K562 (cell line): ENCODE results near the gene ENTR1. TPM values are rescaled to one million over a fixed set of nuclear protein-coding genes. Genes with fewer than 3 reads are reported as not detected.

Experiments
- CHD1 ChIP-seq: fragments of 200-600 bp; sonication (generic); IDR thresholded peaks from one replicate; pipeline ENCODE4 v1.6.1; 2012; ENCODE audit warnings: mild to moderate bottlenecking, moderate library complexity, low read length, inconsistent platforms
- E2F3 ChIP-seq: fragments of 250-450 bp; sonication (Bioruptor Pico); IDR thresholded peaks from 2 replicates; pipeline ENCODE4 v1.4.0; 2020; ENCODE audit warnings: mild to moderate bottlenecking
- FOXK1 ChIP-seq: sonication (generic); formaldehyde crosslinking; IDR thresholded peaks from 2 replicates; pipeline ENCODE4 v1.8.0; 2022; ENCODE audit warnings: missing genetic modification reagents, mild to moderate bottlenecking, borderline replicate concordance
- GATA2 ChIP-seq: sonication (generic); formaldehyde crosslinking; IDR thresholded peaks from 2 replicates; pipeline ENCODE4 v1.4.0; 2020; ENCODE audit warnings: mild to moderate bottlenecking, missing genetic modification reagents
- HNRNPH1 ChIP-seq: fragments of 200-400 bp; formaldehyde crosslinking; optimal IDR thresholded peaks from 2 replicates; pipeline ENCODE3; 2017; ENCODE audit warnings: low read depth, mild to moderate bottlenecking, low read length, moderate library complexity
- HNRNPL ChIP-seq: fragments of 200-400 bp; formaldehyde crosslinking; IDR thresholded peaks from 2 replicates; pipeline ENCODE4 v1.6.1; 2017; ENCODE audit warnings: low read depth, mild to moderate bottlenecking, low read length
- IRF1 ChIP-seq: sonication (generic); formaldehyde crosslinking; IDR thresholded peaks from 2 replicates; pipeline ENCODE4 v1.8.0; 2022; ENCODE audit warnings: missing genetic modification reagents, mild to moderate bottlenecking, borderline replicate concordance
- KDM4B ChIP-seq, 2 experiments: fragments of 450-650 bp in 1 of 2; sonication (generic) in 1 of 2; IDR thresholded peaks; 2 replicates each; pipeline ENCODE4 v1.6.1; 2016 to 2017; ENCODE audit warnings: borderline replicate concordance in 2 of 2, antibody characterized with exemption in 1 of 2, low read depth in 1 of 2, mild to moderate bottlenecking in 1 of 2
- MCM7 ChIP-seq, 2 experiments: fragments of 450-650 bp; IDR thresholded peaks; 2 replicates each; pipeline ENCODE4 v1.6.1; 2016 to 2018
- MEF2D ChIP-seq: conservative IDR thresholded peaks from 2 replicates; pipeline ENCODE4 v1.6.1; 2016; ENCODE audit warnings: low read depth, missing genetic modification characterization, missing compliant biosample characterization
- PCBP1 ChIP-seq: fragments of 200-400 bp; formaldehyde crosslinking; IDR thresholded peaks from 2 replicates; pipeline ENCODE4 v1.6.1; 2018; ENCODE audit warnings: mild to moderate bottlenecking, low read depth, low read length; ENCODE audit not compliant: poor library complexity, severe bottlenecking
- PRMT5 ChIP-seq: sonication (generic); formaldehyde crosslinking; IDR thresholded peaks from 2 replicates; pipeline ENCODE4 v1.5.0; 2020; ENCODE audit warnings: missing genetic modification reagents
- RUNX1 ChIP-seq: sonication (generic); IDR thresholded peaks from 2 replicates; pipeline ENCODE4 v1.6.1; 2016; ENCODE audit warnings: antibody characterized with exemption, low read depth
- SP1 ChIP-seq: sonication (generic); formaldehyde crosslinking; IDR thresholded peaks from 2 replicates; pipeline ENCODE4 v1.8.1; 2022; ENCODE audit warnings: mild to moderate bottlenecking, missing genetic modification reagents
- STAG1 ChIP-seq: sonication (generic); formaldehyde crosslinking; IDR thresholded peaks from 2 replicates; pipeline ENCODE4 v1.5.0; 2020; ENCODE audit warnings: missing genetic modification reagents, borderline replicate concordance
- ZSCAN32 ChIP-seq: fragments of 450-650 bp; formaldehyde crosslinking; IDR thresholded peaks from 2 replicates; pipeline ENCODE4 v1.4.0; 2020; ENCODE audit warnings: mild to moderate bottlenecking, moderate library complexity
- polyA plus RNA-seq, 8 experiments: library from polyadenylated mRNA; depleted of rRNA in 4 of 8; stranded (reverse) in 5 of 8; unstranded in 3 of 8; fragments of >200 nt; fragmentation: Nextera tagmentation in 2 of 8; fragmentation: Illumina TruSeq in 1 of 8; extraction: Ambion mirVana in 2 of 8; extraction: Trizol in 1 of 8; gene quantifications; 2 replicates each; pipeline versions ENCODE4 v1.2.1 to v1.2.3, GENCODE V29; 2011 to 2014; ENCODE audit warnings: inconsistent platforms in 1 of 8, missing spikeins in 1 of 8
- total RNA-seq, 7 experiments: library from RNA; depleted of rRNA in 6 of 7; stranded (reverse); fragments of >200 nt in 6 of 7; fragmentation: Illumina TruSeq in 2 of 7; extraction: Trizol in 2 of 7; gene quantifications; 2 replicates each; pipeline versions ENCODE4 v1.2.1 to v1.2.3, GENCODE V29; 2011 to 2021; ENCODE audit warnings: low replicate concordance in 1 of 7
- TF ChIP-seq, protein P1 (sequence below): fragments of 450-650 bp; formaldehyde crosslinking; IDR thresholded peaks from 2 replicates; pipeline ENCODE4 v1.4.0; 2020; ENCODE audit warnings: mild to moderate bottlenecking
- TF ChIP-seq, protein P2 (sequence below), 2 experiments: fragments of 450-650 bp in 1 of 2; sonication (generic) in 1 of 2; formaldehyde crosslinking; conservative IDR thresholded peaks; 2 replicates each; pipeline versions ENCODE4 v1.4.0 to v1.8.1; 2020 to 2022; ENCODE audit warnings: mild to moderate bottlenecking in 1 of 2, missing genetic modification reagents in 1 of 2
- TF ChIP-seq, protein P3 (sequence below): sonication (generic); formaldehyde crosslinking; IDR thresholded peaks from 2 replicates; pipeline ENCODE4 v1.8.1; 2022; ENCODE audit warnings: missing genetic modification reagents
- TF ChIP-seq, protein P4 (sequence below): sonication (generic); formaldehyde crosslinking; IDR thresholded peaks from 2 replicates; pipeline ENCODE4 v1.8.0; 2022; ENCODE audit warnings: mild to moderate bottlenecking, missing genetic modification reagents, borderline replicate concordance

The ENTR1 gene
- total and polyA plus RNA-seq, 9 of the 15 experiments (the other 6 are each of a cell fraction or from before 2014, with no cell fraction given) = 6.7 to 106 (median 72.6) TPM

- TF ChIP-seq, protein P1, sequence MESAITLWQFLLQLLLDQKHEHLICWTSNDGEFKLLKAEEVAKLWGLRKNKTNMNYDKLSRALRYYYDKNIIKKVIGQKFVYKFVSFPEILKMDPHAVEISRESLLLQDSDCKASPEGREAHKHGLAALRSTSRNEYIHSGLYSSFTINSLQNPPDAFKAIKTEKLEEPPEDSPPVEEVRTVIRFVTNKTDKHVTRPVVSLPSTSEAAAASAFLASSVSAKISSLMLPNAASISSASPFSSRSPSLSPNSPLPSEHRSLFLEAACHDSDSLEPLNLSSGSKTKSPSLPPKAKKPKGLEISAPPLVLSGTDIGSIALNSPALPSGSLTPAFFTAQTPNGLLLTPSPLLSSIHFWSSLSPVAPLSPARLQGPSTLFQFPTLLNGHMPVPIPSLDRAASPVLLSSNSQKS (CRISPR knock-in tag) = 0 out of 2 replicates have a peak, but pooled peaks have one; percentile 1
- TF ChIP-seq FOXK1 (no peak), SP1 (no peak; the same call in 1 of the 2 replicates), IRF1 (CRISPR knock-in tag) (no peak; the same call in 1 of the 2 replicates), HNRNPL (no peak; the same call in 1 of the 2 replicates), MCM7 (IDR thresholded peaks at IDR 0.05) (no peak), HNRNPH1 (no peak), STAG1 (CRISPR knock-in tag) (0 out of 2 replicates have a peak, but pooled peaks have one; percentile 4), RUNX1 (no peak), CHD1 (no peak), GATA2 (CRISPR knock-in tag) (no peak), ZSCAN32 (no peak), E2F3 (CRISPR knock-in tag) (0 out of 2 replicates have a peak, but pooled peaks have one; percentile 1), MEF2D (tag) (no peak), PRMT5 (CRISPR knock-in tag) (no peak), PCBP1 (peak; percentile 37), KDM4B (IDR thresholded peaks at IDR 0.05; ENCODE audit: borderline replicate concordance in 2 of 2, low read depth in 1 of 2) (peak in 1 of 2 experiments; percentile 26; a peak in 1 of 4 replicates)
- TF ChIP-seq, protein P2, sequence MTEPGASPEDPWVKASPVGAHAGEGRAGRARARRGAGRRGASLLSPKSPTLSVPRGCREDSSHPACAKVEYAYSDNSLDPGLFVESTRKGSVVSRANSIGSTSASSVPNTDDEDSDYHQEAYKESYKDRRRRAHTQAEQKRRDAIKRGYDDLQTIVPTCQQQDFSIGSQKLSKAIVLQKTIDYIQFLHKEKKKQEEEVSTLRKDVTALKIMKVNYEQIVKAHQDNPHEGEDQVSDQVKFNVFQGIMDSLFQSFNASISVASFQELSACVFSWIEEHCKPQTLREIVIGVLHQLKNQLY (CRISPR knock-in tag; conservative IDR thresholded peaks at IDR 0.05) = no peak
- TF ChIP-seq, protein P3, sequence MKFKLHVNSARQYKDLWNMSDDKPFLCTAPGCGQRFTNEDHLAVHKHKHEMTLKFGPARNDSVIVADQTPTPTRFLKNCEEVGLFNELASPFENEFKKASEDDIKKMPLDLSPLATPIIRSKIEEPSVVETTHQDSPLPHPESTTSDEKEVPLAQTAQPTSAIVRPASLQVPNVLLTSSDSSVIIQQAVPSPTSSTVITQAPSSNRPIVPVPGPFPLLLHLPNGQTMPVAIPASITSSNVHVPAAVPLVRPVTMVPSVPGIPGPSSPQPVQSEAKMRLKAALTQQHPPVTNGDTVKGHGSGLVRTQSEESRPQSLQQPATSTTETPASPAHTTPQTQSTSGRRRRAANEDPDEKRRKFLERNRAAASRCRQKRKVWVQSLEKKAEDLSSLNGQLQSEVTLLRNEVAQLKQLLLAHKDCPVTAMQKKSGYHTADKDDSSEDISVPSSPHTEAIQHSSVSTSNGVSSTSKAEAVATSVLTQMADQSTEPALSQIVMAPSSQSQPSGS (CRISPR knock-in tag) = no peak
- TF ChIP-seq, protein P4, sequence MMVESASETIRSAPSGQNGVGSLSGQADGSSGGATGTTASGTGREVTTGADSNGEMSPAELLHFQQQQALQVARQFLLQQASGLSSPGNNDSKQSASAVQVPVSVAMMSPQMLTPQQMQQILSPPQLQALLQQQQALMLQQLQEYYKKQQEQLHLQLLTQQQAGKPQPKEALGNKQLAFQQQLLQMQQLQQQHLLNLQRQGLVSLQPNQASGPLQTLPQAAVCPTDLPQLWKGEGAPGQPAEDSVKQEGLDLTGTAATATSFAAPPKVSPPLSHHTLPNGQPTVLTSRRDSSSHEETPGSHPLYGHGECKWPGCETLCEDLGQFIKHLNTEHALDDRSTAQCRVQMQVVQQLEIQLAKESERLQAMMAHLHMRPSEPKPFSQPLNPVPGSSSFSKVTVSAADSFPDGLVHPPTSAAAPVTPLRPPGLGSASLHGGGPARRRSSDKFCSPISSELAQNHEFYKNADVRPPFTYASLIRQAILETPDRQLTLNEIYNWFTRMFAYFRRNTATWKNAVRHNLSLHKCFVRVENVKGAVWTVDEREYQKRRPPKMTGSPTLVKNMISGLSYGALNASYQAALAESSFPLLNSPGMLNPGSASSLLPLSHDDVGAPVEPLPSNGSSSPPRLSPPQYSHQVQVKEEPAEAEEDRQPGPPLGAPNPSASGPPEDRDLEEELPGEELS (CRISPR knock-in tag) = no peak
Observed at GRCh38 chr9:136363949-136364748, 46.3 kb downstream of the ENTR1 start (continued).
